Colonic mucosa (tissue), 4 donors: Measurements from ENCODE around the gene GLP2R. TPM values are rescaled to one million over a fixed set of nuclear protein-coding genes. Genes with fewer than 3 reads are reported as not detected.

Experiments
- DNase-seq: peaks from one replicate; pipeline ENCODE4 v3.0.0-alpha.2; 2020
- H3K27ac ChIP-seq: fragments of 200-600 bp; one replicate; pipeline ENCODE4 v1.8.0; 2021
- H3K27me3 ChIP-seq: fragments of 200-600 bp; one replicate; pipeline ENCODE4 v1.8.0; 2021
- H3K36me3 ChIP-seq: fragments of 200-600 bp; one replicate; pipeline ENCODE4 v1.8.0; 2021
- H3K4me1 ChIP-seq: fragments of 200-600 bp; one replicate; pipeline ENCODE4 v1.8.0; 2021; ENCODE audit warnings: mild to moderate bottlenecking
- H3K4me3 ChIP-seq: fragments of 200-600 bp; one replicate; pipeline ENCODE4 v1.8.0; 2021
- H3K9ac ChIP-seq, 2 donors: one replicate each; pipeline ENCODE4 v1.7.0; 2013; ENCODE audit warnings: control low read depth in 2 of 2, low read depth in 2 of 2, low read length in 2 of 2
- H3K9me3 ChIP-seq: fragments of 200-600 bp; one replicate; pipeline ENCODE4 v1.8.0; 2021
- intact Hi-C: fragments of 100-400 bp; cut with DNase I; formaldehyde crosslinking; loops from one replicate; pipeline ENCODE4 v1.14.1; 2022
- total RNA-seq, 2 donors: library from RNA; stranded (reverse); fragmentation: NEBNext Ultra II Directional in 1 of 2; extraction: Animal tissue kit (Norgen Biotek cat#: 25700) in 1 of 2; gene quantifications; one replicate each; pipeline ENCODE4 v1.2.1, GENCODE V29; 2021
- TF ChIP-seq, protein P1 (sequence below): fragments of 200-600 bp; IDR thresholded peaks from one replicate; pipeline ENCODE4 v1.8.0; 2022; ENCODE audit warnings: antibody characterized with exemption, mild to moderate bottlenecking
- donor health status: healthy.
- donor health status: DM: no; HTN: no; CAD: no.
- donor health status: DM: no; HTN: no; CAD: no.

The GLP2R gene
- total RNA-seq, 2 donors from 2014 or later = 2.1 to 4.8 TPM

DNA sequence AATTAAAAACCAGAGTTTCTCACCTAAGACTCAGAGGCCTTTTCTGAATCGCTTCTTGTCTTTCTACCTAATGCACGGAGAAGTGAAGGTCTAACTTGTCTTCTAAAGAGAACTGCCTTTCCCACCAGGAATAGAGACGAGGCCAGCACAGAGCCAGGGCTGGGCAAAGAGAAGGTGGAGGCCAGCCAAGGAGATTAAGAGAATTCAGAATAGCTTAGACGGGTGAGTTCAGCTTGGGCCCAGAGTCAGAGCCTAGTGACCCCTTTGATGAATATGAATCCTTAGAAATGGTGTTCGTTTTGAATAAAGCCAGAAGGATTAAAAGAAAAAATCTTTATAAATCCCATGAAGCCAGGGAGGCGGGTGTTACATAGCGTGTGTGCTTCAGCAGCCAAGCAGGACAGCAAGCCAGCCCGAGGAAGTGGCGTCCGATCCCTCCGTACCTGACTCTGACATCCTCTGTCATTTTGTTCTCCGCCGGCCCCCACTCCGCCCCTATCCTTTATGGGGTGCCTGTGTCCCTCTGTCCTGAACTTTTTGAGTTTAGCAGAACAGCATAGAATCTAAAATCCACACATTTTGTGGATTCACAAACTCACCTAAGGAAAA is 11.3 kb upstream of the GLP2R start:
- no peaks in the 10 kb centered on the region for H3K4me1 ChIP-seq
- no peak overlapping the region for H3K9ac ChIP-seq
- no peaks in the 10 kb centered on the region for H3K27me3 ChIP-seq
- no peak overlapping the region for H3K27ac ChIP-seq
- H3K4me3 ChIP-seq = no peak overlapping the region
- TF ChIP-seq, protein P1, sequence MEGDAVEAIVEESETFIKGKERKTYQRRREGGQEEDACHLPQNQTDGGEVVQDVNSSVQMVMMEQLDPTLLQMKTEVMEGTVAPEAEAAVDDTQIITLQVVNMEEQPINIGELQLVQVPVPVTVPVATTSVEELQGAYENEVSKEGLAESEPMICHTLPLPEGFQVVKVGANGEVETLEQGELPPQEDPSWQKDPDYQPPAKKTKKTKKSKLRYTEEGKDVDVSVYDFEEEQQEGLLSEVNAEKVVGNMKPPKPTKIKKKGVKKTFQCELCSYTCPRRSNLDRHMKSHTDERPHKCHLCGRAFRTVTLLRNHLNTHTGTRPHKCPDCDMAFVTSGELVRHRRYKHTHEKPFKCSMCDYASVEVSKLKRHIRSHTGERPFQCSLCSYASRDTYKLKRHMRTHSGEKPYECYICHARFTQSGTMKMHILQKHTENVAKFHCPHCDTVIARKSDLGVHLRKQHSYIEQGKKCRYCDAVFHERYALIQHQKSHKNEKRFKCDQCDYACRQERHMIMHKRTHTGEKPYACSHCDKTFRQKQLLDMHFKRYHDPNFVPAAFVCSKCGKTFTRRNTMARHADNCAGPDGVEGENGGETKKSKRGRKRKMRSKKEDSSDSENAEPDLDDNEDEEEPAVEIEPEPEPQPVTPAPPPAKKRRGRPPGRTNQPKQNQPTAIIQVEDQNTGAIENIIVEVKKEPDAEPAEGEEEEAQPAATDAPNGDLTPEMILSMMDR = no peak
- no peaks in the 10 kb centered on the region for H3K36me3 ChIP-seq
- intact Hi-C loops = no loop called here
- no peaks in the 10 kb centered on the region for H3K9me3 ChIP-seq
- DNase-seq = no peak

GRCh38 chr17:9816472-9816871 is 9.3 kb upstream of the GLP2R start:
- Histone ChIP-seq H3K9ac (no peak overlapping the region), H3K9me3 (no peaks in the 10 kb centered on the region), H3K27ac (no peak overlapping the region), H3K27me3 (no peaks in the 10 kb centered on the region), H3K36me3 (no peaks in the 10 kb centered on the region), H3K4me3 (no peak overlapping the region), H3K4me1 (no peaks in the 10 kb centered on the region)
- no peak for DNase-seq
- intact Hi-C loops = no loop called here
- TF ChIP-seq, protein P1 = no peak

DNA sequence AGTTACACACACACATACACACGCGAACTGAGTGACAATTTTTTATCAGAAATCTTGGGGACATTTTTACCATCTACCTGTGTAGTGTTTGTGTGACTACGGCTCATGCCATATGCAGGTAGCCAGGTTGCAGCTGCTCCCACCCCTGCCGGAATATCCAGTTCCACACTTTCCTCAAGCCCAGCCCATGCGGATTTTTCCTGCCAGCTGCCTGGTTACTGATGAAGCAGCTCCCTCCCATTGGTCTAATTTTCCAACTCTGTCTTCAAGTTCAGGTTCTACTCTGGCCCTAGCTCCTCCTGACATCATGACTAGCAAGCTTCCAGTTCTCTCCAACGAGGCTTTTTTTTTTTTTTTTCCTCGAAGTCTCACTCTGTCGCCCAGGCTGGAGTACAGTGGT is 8.6 kb upstream of the GLP2R start:
- Histone ChIP-seq H3K9me3 (no peaks in the 10 kb centered on the region), H3K4me3 (no peak overlapping the region), H3K9ac (no peak overlapping the region), H3K27me3 (no peaks in the 10 kb centered on the region), H3K36me3 (no peaks in the 10 kb centered on the region), H3K27ac (no peak overlapping the region), H3K4me1 (no peaks in the 10 kb centered on the region)
- TF ChIP-seq, protein P1 = no peak
- no peak for DNase-seq
- intact Hi-C loops = no loop called here

GRCh38 chr17:9818760-9819159 is 7.0 kb upstream of the GLP2R start:
- no peak for DNase-seq
- intact Hi-C loops = no loop called here
- Histone ChIP-seq H3K27me3 (no peaks in the 10 kb centered on the region), H3K36me3 (no peaks in the 10 kb centered on the region), H3K4me1 (no peaks in the 10 kb centered on the region), H3K27ac (no peak overlapping the region), H3K9me3 (no peaks in the 10 kb centered on the region), H3K4me3 (no peak overlapping the region), H3K9ac (no peak overlapping the region)
- TF ChIP-seq, protein P1 = no peak

DNA sequence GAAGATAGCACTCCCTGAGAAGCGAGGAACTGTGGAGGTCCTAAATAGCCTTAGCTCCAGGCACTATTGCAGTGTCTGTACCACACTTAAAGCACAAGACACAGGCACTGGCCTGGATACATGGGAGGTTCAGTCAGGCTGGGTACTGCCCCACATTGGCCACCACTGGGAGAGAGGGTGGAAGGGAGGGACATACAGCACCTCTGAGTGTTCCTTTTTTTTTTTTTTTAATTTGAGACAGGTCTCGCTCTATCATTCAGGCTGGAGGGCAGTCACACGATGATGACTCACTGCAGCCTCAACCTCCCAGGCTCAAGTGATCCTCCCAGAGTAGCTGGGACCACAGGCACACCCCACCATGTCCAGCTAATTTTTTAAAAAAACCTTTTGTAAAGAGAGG is 5.3 kb upstream of the GLP2R start:
- no peak overlapping the region for H3K27ac ChIP-seq
- no peaks in the 10 kb centered on the region for H3K27me3 ChIP-seq
- no peaks in the 10 kb centered on the region for H3K36me3 ChIP-seq
- no peak overlapping the region for H3K9ac ChIP-seq
- no peak overlapping the region for H3K4me3 ChIP-seq
- H3K9me3 ChIP-seq = no peaks in the 10 kb centered on the region
- no peak for DNase-seq
- no peaks in the 10 kb centered on the region for H3K4me1 ChIP-seq
- intact Hi-C loops = no loop called here
- TF ChIP-seq, protein P1 = no peak
